Liver (tissue), 9 donors: ENCODE measurements around the gene PACS1. TPM values are rescaled to one million over a fixed set of nuclear protein-coding genes. Genes with fewer than 3 reads are reported as not detected.

Experiments
- DNase-seq: peaks from one replicate; pipeline ENCODE4 v3.0.0-alpha.2; 2017; ENCODE audit warnings: low spot score
- H3K27ac ChIP-seq, 2 donors: one replicate each; pipeline ENCODE4 v1.7.0; 2013; ENCODE audit warnings: inconsistent platforms in 2 of 2, low read length in 2 of 2, control low read depth in 1 of 2, low read depth in 1 of 2, mild to moderate bottlenecking in 1 of 2
- H3K27me3 ChIP-seq, 4 donors: one replicate each; pipeline versions ENCODE4 v1.6.1 to v1.7.0; 2013; ENCODE audit warnings: low read length in 3 of 4, inconsistent platforms in 1 of 4, mild to moderate bottlenecking in 1 of 4, moderate library complexity in 1 of 4; ENCODE audit not compliant: control insufficient read depth in 4 of 4, insufficient read depth in 4 of 4
- H3K36me3 ChIP-seq, 4 donors: one replicate each; pipeline versions ENCODE4 v1.6.1 to v1.7.0; 2013; ENCODE audit warnings: low read length in 3 of 4, mild to moderate bottlenecking in 3 of 4, low read depth in 1 of 4, moderate library complexity in 1 of 4; ENCODE audit not compliant: control insufficient read depth in 4 of 4, insufficient read depth in 3 of 4
- H3K4me1 ChIP-seq, 4 donors: one replicate each; pipeline versions ENCODE4 v1.6.1 to v1.7.0; 2013; ENCODE audit warnings: low read length in 3 of 4, mild to moderate bottlenecking in 3 of 4, moderate library complexity in 1 of 4; ENCODE audit not compliant: control insufficient read depth in 4 of 4, insufficient read depth in 4 of 4
- H3K4me3 ChIP-seq, 3 donors: one replicate each; pipeline versions ENCODE4 v1.6.1 to v1.7.0; 2013; ENCODE audit warnings: low read length in 3 of 3, control low read depth in 1 of 3, low read depth in 1 of 3, mild to moderate bottlenecking in 1 of 3
- H3K9ac ChIP-seq, 2 donors: one replicate each; pipeline ENCODE4 v1.7.0; 2013; ENCODE audit warnings: low read length in 2 of 2, mild to moderate bottlenecking in 2 of 2, moderate library complexity in 2 of 2, control low read depth in 1 of 2, low read depth in 1 of 2
- H3K9me3 ChIP-seq, 4 donors: one replicate each; pipeline versions ENCODE4 v1.6.1 to v1.7.0; 2013; ENCODE audit warnings: low read length in 3 of 4; ENCODE audit not compliant: control insufficient read depth in 4 of 4
- ATF3 ChIP-seq: IDR thresholded peaks from 2 replicates; pipeline ENCODE4 v1.6.1; 2016; ENCODE audit warnings: antibody characterized with exemption
- CTCF ChIP-seq: fragments of 150-350 bp; IDR thresholded peaks from 2 replicates; pipeline ENCODE4 v1.5.1; 2017; ENCODE audit warnings: improper control_type of control experiment, low read depth, low read length; ENCODE audit not compliant: missing input control
- EGR1 ChIP-seq, 2 donors: IDR thresholded peaks; 2 replicates each; pipeline ENCODE4 v1.6.1; 2016 to 2018; ENCODE audit warnings: antibody characterized with exemption in 2 of 2, low read depth in 2 of 2
- FOXA1 ChIP-seq: IDR thresholded peaks from 2 replicates; pipeline ENCODE4 v1.6.1; 2016; ENCODE audit warnings: antibody characterized with exemption
- FOXA2 ChIP-seq: IDR thresholded peaks from 2 replicates; pipeline ENCODE4 v1.6.1; 2016; ENCODE audit warnings: antibody characterized with exemption
- GABPA ChIP-seq, 2 donors: IDR thresholded peaks in 1 of 2; conservative IDR thresholded peaks in 1 of 2; 2 replicates each; pipeline ENCODE4 v1.6.1; 2016; ENCODE audit warnings: antibody characterized with exemption in 2 of 2, mild to moderate bottlenecking in 1 of 2, moderate library complexity in 1 of 2
- HNF4A ChIP-seq, 2 donors: conservative IDR thresholded peaks; 2 replicates each; pipeline ENCODE4 v1.6.1; 2016; ENCODE audit warnings: antibody characterized with exemption in 2 of 2, mild to moderate bottlenecking in 2 of 2
- HNF4G ChIP-seq: IDR thresholded peaks from 2 replicates; pipeline ENCODE4 v1.6.1; 2016; ENCODE audit warnings: antibody characterized with exemption
- JUND ChIP-seq, 2 donors: IDR thresholded peaks; 2 replicates each; pipeline ENCODE4 v1.6.1; 2016; ENCODE audit warnings: antibody characterized with exemption in 2 of 2
- MAX ChIP-seq: IDR thresholded peaks from 2 replicates; pipeline ENCODE4 v1.6.1; 2016; ENCODE audit warnings: antibody characterized with exemption
- NR2F2 ChIP-seq: IDR thresholded peaks from 2 replicates; pipeline ENCODE4 v1.6.1; 2016; ENCODE audit warnings: antibody characterized with exemption
- RAD21 ChIP-seq, 2 donors: IDR thresholded peaks; 2 replicates each; pipeline ENCODE4 v1.6.1; 2016; ENCODE audit warnings: antibody characterized with exemption in 2 of 2, mild to moderate bottlenecking in 2 of 2
- REST ChIP-seq: IDR thresholded peaks from 2 replicates; pipeline ENCODE4 v1.6.1; 2016; ENCODE audit warnings: antibody characterized with exemption, mild to moderate bottlenecking
- RXRA ChIP-seq, 2 donors: IDR thresholded peaks; 2 replicates each; pipeline ENCODE4 v1.6.1; 2017 to 2018; ENCODE audit warnings: antibody characterized with exemption in 2 of 2, mild to moderate bottlenecking in 1 of 2
- SP1 ChIP-seq: IDR thresholded peaks from 2 replicates; pipeline ENCODE4 v1.6.1; 2018; ENCODE audit warnings: antibody characterized with exemption, mild to moderate bottlenecking
- TAF1 ChIP-seq: conservative IDR thresholded peaks from 2 replicates; pipeline ENCODE4 v1.6.1; 2016; ENCODE audit warnings: antibody characterized with exemption, mild to moderate bottlenecking
- YY1 ChIP-seq: IDR thresholded peaks from 2 replicates; pipeline ENCODE4 v1.6.1; 2016; ENCODE audit warnings: antibody characterized with exemption, mild to moderate bottlenecking
- ZBTB33 ChIP-seq: IDR thresholded peaks from 2 replicates; pipeline ENCODE4 v1.6.1; 2016; ENCODE audit warnings: antibody characterized with exemption
- WGBS: extraction: QIAGEN DNeasy Blood & Tissue Kit; methylation state at CpG from one replicate; pipeline ENCODE4 v1.1.7; 2013; 5-methylcytosine and 5-hydroxymethylcytosine counted together
- polyA plus RNA-seq, 2 donors: library from polyadenylated mRNA; stranded (reverse) in 1 of 2; unstranded in 1 of 2; fragments of 200-250 nt in 1 of 2; fragments of >200 nt in 1 of 2; fragmentation: Nextera tagmentation in 1 of 2; extraction: Ambion mirVana in 1 of 2; gene quantifications; one replicate each; pipeline versions ENCODE4 v1.2.1 to v1.2.3, GENCODE V29; 2013 to 2015
- total RNA-seq, 2 donors: library from RNA; depleted of rRNA; stranded (reverse); fragments of >200 nt; gene quantifications; one replicate each; pipeline ENCODE4 v1.2.3, GENCODE V29; 2014
- donor health status: healthy.
- donor health status: healthy.
- donor health status: healthy.
- donor health status: healthy.
- donor health status: healthy.

PACS1 gene
- total and polyA plus RNA-seq, 4 donors: 2.7 to 9.1 (median 7.3) TPM

- Histone ChIP-seq H3K9ac (no peak overlapping the region), H3K27ac (no peak overlapping the region), H3K36me3 (peaks cover 20 to 87% (median 66%) of the 10 kb centered on the region in 4 donors), H3K9me3 (no peaks in the 10 kb centered on the region), H3K4me3 (no peak overlapping the region), H3K27me3 (no peaks in the 10 kb centered on the region), H3K4me1 (peaks cover 2 to 24% (median 20%) of the 10 kb centered on the region in 4 donors)
- no peak for DNase-seq
- no peak for TF ChIP-seq FOXA1
- TF ChIP-seq NR2F2: no peak
- TF ChIP-seq YY1: no peak
- no peak for TF ChIP-seq HNF4A (conservative IDR thresholded peaks at IDR 0.05)
- TF ChIP-seq REST: no peak
- TF ChIP-seq ZBTB33: no peak
- TF ChIP-seq EGR1 (IDR thresholded peaks at IDR 0.05; ENCODE audit: low read depth in 2 of 2): no peak
- TF ChIP-seq HNF4G: no peak
- no peak for TF ChIP-seq GABPA (IDR thresholded peaks at IDR 0.05 in 1 of 2, conservative IDR thresholded peaks at IDR 0.05 in 1 of 2)
- no peak for TF ChIP-seq MAX
- no peak for TF ChIP-seq SP1
- TF ChIP-seq CTCF: no peak
- no peak for TF ChIP-seq RAD21 (IDR thresholded peaks at IDR 0.05)
- no peak for TF ChIP-seq TAF1
- no peak for TF ChIP-seq JUND (IDR thresholded peaks at IDR 0.05)
- TF ChIP-seq ATF3: no peak
- TF ChIP-seq RXRA (IDR thresholded peaks at IDR 0.05): no peak
- TF ChIP-seq FOXA2: no peak
- 97% methylated on average over 2 of the region's 2 CpGs for WGBS
Measured at GRCh38 chr11:66063900-66064299, 6.2 kb upstream of the PACS1 start.
